GM04504 (cell line): ENCODE results near the gene TRIM49B.
"Not testable (repeated sequence)": the region's sequence is repeated elsewhere in the genome, so short reads cannot be mapped to it uniquely, and the experiment has no call there.

Experiments
- DNase-seq: peaks from one replicate; pipeline ENCODE4 v3.0.0-alpha.2; 2012; ENCODE audit warnings: low read depth

Gene TRIM49B

GRCh38 chr11:49028523-49028922 is at the start of gene TRIM49B:
TSS of gene TRIM49B (plus strand) at chr11:49028823. CDS start at chr11:49031600, 2,777 bp downstream.
- not testable (repeated sequence) for DNase-seq

GRCh38 chr11:48983785-48984184 is 44.8 kb upstream of the TRIM49B start, which contains the start of gene TRIM51G:
TSS of gene TRIM51G (minus strand) at chr11:48983885. CDS start at chr11:48981695, 2,190 bp downstream.
- not testable (repeated sequence) for DNase-seq

GRCh38 chr11:49048229-49048628 is 19.6 kb downstream of the TRIM49B start:
- not testable (repeated sequence) for DNase-seq

GRCh38 chr11:49049821-49050220 is 21.2 kb downstream of the TRIM49B start:
- DNase-seq, result not testable (repeated sequence)

- not testable (repeated sequence) for DNase-seq
Measured at GRCh38 chr11:49059012-49059411, 30.4 kb downstream of the TRIM49B start, which contains the start of gene TRIM64C. TSS of gene TRIM64C (minus strand) at chr11:49059112. CDS start at chr11:49059112, 0 bp downstream.

GRCh38 chr11:49069897-49070296 is 41.3 kb downstream of the TRIM49B start:
- not testable (repeated sequence) for DNase-seq
